Peyer's patch (tissue), 4 donors: ENCODE results near the gene NME9.

ENCODE experiments used
- CTCF ChIP-seq, 6 experiments: fragments of 450-650 bp in 4 of 6; fragments of 200-600 bp in 2 of 6; sonication (generic) in 1 of 6; IDR thresholded peaks; one replicate each; pipeline ENCODE4 v1.5.1; 2017 to 2019; ENCODE audit warnings: antibody characterized with exemption in 6 of 6, mild to moderate bottlenecking in 3 of 6, moderate library complexity in 1 of 6
- POLR2A ChIP-seq, 2 donors: fragments of 450-650 bp; IDR thresholded peaks; one replicate each; pipeline ENCODE4 v1.5.1; 2017; ENCODE audit warnings: antibody characterized with exemption in 2 of 2, mild to moderate bottlenecking in 2 of 2, moderate library complexity in 2 of 2

GRCh38 chr3:138271189-138271794, 58.4 kb downstream of the NME9 start:
- TF ChIP-seq CTCF (IDR thresholded peaks at IDR 0.05) (no peak), POLR2A (IDR thresholded peaks at IDR 0.05) (no peak)
